LNCaP clone FGC (cell line): ENCODE data around the gene ACBD6.
A peak's percentile ranks its signal among the peaks of the same experiment; 100 is the strongest.

Source experiments
- DNase-seq: peaks from one replicate; pipeline ENCODE4 v3.0.0-alpha.2; 2011; ENCODE audit warnings: low read depth
- H3K4me3 ChIP-seq: 2 replicates; pipeline ENCODE4 v1.5.1; 2011; ENCODE audit warnings: mild to moderate bottlenecking, low read depth, low read length, control low read depth
- TF ChIP-seq, protein P1 (sequence below): IDR thresholded peaks from 2 replicates; pipeline ENCODE4 v1.5.1; 2012; ENCODE audit warnings: mild to moderate bottlenecking; ENCODE audit not compliant: control insufficient read depth, insufficient read depth; ENCODE audit errors: extremely low read depth

The ACBD6 gene

DNA sequence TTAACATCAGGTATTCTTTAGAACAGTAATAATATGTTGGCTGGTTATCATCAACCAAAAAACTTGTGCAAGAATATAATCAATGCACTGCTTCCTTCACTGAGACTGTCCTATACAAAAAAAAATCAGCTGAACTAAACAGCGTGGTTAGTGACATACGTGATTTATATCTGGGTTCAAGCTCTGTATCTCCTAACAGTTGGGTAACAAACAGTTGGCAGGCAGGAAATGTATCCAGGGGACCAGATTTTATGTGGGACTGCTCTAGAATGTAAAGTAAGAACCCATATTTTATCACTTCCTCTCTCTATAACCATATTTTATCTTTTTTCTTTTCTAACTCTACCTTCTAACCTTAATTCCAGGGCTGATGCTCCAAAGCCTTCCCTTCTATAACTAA is 8.0 kb downstream of the ACBD6 start:
- DNase-seq = no peak
- TF ChIP-seq, protein P1, sequence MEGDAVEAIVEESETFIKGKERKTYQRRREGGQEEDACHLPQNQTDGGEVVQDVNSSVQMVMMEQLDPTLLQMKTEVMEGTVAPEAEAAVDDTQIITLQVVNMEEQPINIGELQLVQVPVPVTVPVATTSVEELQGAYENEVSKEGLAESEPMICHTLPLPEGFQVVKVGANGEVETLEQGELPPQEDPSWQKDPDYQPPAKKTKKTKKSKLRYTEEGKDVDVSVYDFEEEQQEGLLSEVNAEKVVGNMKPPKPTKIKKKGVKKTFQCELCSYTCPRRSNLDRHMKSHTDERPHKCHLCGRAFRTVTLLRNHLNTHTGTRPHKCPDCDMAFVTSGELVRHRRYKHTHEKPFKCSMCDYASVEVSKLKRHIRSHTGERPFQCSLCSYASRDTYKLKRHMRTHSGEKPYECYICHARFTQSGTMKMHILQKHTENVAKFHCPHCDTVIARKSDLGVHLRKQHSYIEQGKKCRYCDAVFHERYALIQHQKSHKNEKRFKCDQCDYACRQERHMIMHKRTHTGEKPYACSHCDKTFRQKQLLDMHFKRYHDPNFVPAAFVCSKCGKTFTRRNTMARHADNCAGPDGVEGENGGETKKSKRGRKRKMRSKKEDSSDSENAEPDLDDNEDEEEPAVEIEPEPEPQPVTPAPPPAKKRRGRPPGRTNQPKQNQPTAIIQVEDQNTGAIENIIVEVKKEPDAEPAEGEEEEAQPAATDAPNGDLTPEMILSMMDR = no peak
- no peak overlapping the region for H3K4me3 ChIP-seq

DNA sequence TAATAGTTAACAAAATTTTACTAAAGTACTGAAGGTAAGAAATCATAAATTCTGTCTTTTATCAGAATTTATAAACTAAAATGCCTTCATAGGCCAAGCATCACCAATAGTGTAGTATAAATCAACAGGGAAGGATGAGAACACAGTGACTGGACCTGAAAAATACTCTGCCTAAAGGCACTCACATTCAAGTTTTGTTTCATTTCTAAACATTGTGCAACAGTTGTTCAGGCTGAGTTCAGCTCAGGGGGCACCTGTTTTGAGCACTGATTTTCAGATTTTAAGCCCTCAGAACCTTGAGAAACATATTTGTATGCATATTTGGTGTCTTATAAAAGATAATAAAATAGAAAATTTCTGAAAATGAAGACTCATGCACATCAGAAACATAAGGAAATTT is 12.4 kb downstream of the ACBD6 start:
- TF ChIP-seq, protein P1 = no peak
- H3K4me3 ChIP-seq = no peak overlapping the region
- DNase-seq = no peak

DNA sequence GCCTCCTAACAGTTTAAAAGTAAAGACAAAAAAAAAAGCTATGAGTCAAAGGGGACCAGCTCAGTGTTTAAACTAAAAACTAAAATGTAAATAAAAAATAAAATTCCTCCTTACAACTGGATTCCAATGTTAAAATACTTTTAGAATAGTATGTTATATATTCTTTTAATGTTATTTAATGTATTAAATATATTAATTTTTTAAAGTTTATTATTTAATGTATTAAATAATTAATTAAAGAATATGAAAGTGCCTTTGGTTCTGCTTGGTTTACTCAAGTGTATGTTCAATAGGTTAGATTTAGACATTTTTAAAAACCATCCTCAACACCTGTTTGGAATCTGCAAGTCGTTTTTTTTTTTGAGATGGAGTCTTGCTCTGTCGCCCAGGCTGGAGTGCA is 13.1 kb downstream of the ACBD6 start:
- TF ChIP-seq, protein P1 = no peak
- no peak for DNase-seq
- no peak overlapping the region for H3K4me3 ChIP-seq

DNA sequence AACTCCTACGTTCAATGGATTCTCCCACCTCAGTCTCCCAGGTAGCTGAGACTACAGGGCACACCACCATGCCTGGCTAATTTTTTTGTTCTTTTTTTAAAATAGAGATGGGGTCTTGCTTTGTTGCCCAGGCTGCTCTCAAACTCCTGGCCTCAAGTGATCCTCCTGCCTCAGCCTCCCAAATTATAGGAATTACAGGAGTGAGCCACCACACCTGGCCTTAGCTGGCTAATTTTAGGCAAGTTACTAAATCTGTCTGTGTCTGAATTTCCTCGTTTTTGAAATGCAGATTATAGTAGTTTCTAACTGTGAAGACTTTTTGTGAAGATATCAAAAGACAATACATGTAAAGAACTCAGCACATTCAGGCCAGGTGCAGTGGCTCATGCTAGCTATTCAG is 13.7 kb downstream of the ACBD6 start:
- H3K4me3 ChIP-seq = no peak overlapping the region
- no peak for DNase-seq
- TF ChIP-seq, protein P1 = no peak

DNA sequence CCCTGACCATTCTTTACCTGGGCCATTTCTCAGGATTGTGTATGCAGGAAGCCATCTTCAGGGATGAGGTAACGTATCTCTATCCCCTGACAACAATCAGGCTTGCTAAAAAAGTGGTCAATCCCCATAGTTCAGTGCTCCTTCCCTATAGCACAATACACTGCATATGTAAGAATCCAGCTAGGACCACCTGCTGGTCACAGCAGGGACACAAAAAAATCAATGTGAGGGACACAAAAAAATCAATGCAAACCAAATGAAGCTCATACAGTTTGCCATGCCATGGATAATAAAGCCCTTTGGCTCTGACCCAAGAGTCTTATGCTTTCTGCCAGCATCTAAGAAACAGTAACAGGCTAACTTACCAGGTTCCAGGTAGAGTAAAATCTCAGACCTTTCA is 16.3 kb downstream of the ACBD6 start:
- no peak for DNase-seq
- H3K4me3 ChIP-seq = no peak overlapping the region
- TF ChIP-seq, protein P1 = no peak

DNA sequence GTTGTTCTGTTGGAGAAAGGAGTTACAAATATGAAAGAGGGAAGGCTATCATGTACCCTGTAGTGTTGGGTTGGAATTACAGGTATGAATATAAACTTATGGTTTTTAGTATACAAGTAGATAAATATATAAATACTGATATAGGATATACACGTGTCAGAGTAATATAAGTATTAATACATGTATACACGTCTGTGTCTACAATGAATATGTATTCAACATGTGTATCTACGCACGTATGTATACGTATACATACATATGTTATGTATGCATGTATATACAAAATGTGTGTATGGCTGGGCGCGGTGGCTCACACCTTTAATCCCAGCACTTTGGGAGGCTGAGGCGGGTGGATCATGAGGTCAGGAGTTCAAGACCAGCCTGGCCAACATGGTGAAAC is 17.9 kb downstream of the ACBD6 start:
- TF ChIP-seq, protein P1 = no peak

DNA sequence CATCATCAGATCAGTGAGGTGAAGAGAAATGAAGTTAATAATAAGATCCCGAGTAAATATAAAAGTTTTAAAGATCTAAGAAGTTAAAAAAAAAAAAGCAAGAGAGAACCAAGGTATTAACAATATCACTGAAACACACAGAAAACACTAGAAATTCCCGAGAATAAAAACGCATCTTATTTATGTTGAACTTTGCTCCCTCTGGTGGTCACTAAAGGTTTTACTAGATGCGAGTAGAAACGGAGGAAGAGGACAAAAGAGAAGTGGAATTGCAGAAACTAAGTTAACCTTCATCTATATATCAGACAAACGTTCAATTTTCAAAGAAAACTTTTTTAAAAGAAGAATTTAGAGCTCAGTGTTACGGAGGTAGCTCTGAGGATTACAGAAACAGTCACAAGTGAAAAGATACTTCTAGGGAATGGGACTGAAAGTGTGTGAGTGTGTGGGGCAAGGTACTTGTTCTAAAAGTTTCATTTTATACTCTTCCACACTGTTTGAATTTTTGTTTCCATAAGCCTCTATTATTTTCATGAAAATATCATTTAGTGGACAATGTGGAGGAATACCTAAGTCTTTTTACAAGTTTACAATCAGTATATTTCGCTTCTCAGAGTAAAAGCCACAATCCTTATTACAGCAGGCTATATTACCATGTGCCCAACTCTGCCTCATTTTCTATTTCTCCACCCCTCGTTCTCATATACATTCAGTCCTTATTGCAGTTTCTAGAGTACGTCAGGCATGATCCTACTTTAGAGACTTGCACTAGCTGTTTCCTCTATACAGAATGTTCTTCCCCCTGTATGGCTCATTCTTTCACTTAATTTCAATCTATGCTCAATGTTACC is 19.7 kb downstream of the ACBD6 start:
- DNase-seq = no peak
- TF ChIP-seq, protein P1 = peak; percentile 67
- no peak overlapping the region for H3K4me3 ChIP-seq

More for the DNA sequence above, 17.9 kb downstream of the ACBD6 start:
- no peak for DNase-seq
- H3K4me3 ChIP-seq = no peak overlapping the region
